ENCODE measurements around the gene ZDHHC24.

Gene ZDHHC24

GRCh38 chr11:66539870-66540213, 6.0 kb downstream of the ZDHHC24 start:
- H3K79me2 ChIP-seq (ENCODE audit: insufficient read depth, low read length) = no peaks in the 10 kb centered on the region
- peaks cover 16% of the 10 kb centered on the region for H3K4me1 ChIP-seq (ENCODE audit: insufficient read depth, low read length, severe bottlenecking)
- H3K27ac ChIP-seq (ENCODE audit: low read depth, low read length, poor library complexity, severe bottlenecking) = no peak overlapping the region
- H3K4me3 ChIP-seq (ENCODE audit: low read depth, low read length, poor library complexity, severe bottlenecking) = no peak overlapping the region
- no peak overlapping the region for H2AFZ ChIP-seq (ENCODE audit: low read length)
- TF ChIP-seq, protein P1, sequence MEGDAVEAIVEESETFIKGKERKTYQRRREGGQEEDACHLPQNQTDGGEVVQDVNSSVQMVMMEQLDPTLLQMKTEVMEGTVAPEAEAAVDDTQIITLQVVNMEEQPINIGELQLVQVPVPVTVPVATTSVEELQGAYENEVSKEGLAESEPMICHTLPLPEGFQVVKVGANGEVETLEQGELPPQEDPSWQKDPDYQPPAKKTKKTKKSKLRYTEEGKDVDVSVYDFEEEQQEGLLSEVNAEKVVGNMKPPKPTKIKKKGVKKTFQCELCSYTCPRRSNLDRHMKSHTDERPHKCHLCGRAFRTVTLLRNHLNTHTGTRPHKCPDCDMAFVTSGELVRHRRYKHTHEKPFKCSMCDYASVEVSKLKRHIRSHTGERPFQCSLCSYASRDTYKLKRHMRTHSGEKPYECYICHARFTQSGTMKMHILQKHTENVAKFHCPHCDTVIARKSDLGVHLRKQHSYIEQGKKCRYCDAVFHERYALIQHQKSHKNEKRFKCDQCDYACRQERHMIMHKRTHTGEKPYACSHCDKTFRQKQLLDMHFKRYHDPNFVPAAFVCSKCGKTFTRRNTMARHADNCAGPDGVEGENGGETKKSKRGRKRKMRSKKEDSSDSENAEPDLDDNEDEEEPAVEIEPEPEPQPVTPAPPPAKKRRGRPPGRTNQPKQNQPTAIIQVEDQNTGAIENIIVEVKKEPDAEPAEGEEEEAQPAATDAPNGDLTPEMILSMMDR (IDR thresholded peaks at IDR 0.05; ENCODE audit: low read length) = no peak
- TF ChIP-seq EZH2 (IDR thresholded peaks at IDR 0.05; ENCODE audit: borderline replicate concordance, low read length) = no peak
- no peaks in the 10 kb centered on the region for H3K27me3 ChIP-seq (ENCODE audit: insufficient read depth, low read length)
- H3K4me2 ChIP-seq (ENCODE audit: low read length) = no peak overlapping the region
- peaks cover 17% of the 10 kb centered on the region; the same call in 1 of the 2 replicates for H3K36me3 ChIP-seq (ENCODE audit: insufficient read depth, low read length)
- H3K9me3 ChIP-seq (ENCODE audit: low read length) = no peaks in the 10 kb centered on the region
- no peaks in the 10 kb centered on the region for H3F3A ChIP-seq (ENCODE audit: insufficient read depth, low read length)
- H3K9ac ChIP-seq (ENCODE audit: low read length) = no peak overlapping the region
- H3K9me2 ChIP-seq (ENCODE audit: low read depth, low read length) = no peaks in the 10 kb centered on the region
- H4K20me1 ChIP-seq (ENCODE audit: insufficient read depth, low read length) = no peaks in the 10 kb centered on the region

DNA sequence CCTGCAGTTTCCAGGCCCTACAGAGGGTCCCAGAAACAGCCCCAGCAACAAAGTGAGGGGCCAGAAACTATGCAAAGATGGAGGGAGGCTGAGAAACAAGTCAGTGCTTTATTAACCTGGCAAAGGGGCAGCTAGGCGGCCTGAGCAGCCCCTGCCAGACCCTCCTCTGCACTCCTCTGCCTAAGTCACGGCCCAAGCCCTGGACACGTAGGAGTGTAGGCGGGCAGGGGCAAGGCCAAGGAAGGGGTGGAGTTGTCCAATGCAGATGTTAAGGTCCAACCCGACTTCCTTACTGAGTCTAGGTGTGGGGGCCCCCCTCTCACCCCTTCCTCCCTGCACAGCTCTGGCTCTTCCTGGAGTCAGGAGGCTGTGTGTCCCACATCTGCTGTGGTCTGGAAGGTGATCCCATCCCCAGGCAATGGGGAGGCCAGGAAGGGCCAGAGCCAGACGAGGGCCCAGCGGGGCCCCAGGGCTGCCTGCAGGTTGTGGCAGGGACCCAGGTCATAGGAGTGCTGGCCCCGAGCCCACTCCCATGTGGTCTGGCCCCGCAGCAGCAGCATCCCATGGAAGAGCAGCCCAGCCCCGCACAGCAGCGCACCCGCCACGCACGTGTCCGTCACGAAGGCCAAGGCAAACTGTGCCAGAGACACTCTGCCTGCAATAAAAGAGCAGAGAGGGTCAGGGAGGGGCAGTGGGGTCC, 6.5 kb downstream of the ZDHHC24 start:
- H3K36me3 ChIP-seq (ENCODE audit: insufficient read depth, low read length) = peaks cover 17% of the 10 kb centered on the region; the same call in 1 of the 2 replicates
- peaks cover 11% of the 10 kb centered on the region for H3K4me1 ChIP-seq (ENCODE audit: insufficient read depth, low read length, severe bottlenecking)

DNA sequence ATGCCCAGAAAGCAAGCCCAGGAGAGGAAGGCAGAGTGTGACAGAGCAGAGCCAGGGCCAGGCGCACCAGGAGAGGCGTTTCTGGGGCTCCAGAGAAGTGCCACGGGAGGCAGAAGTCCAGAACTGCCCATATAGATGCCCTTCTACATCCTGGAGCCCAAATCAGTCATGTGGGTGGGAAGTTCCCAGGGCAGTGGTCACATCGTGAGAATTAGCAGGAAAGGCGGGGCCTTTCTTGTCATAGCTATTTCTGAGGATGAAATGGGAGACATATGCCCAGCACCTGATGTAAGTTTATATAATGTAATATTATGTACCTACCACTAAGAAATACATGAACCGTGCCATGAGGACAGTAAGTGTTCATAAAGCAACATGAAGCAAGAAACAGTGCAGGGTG, 13.1 kb downstream of the ZDHHC24 start:
- no peak overlapping the region for H3K4me3 ChIP-seq (ENCODE audit: low read depth, low read length, poor library complexity, severe bottlenecking)
- H4K20me1 ChIP-seq (ENCODE audit: insufficient read depth, low read length) = no peaks in the 10 kb centered on the region
- peaks cover 10% of the 10 kb centered on the region; the same call in 1 of the 2 replicates for H3K36me3 ChIP-seq (ENCODE audit: insufficient read depth, low read length)
- no peak overlapping the region for H2AFZ ChIP-seq (ENCODE audit: low read length)
- H3K27me3 ChIP-seq (ENCODE audit: insufficient read depth, low read length) = no peaks in the 10 kb centered on the region
- no peak overlapping the region for H3K27ac ChIP-seq (ENCODE audit: low read depth, low read length, poor library complexity, severe bottlenecking)
- H3K4me1 ChIP-seq (ENCODE audit: insufficient read depth, low read length, severe bottlenecking) = no peaks in the 10 kb centered on the region
- no peak for TF ChIP-seq EZH2 (IDR thresholded peaks at IDR 0.05; ENCODE audit: borderline replicate concordance, low read length)
- TF ChIP-seq, protein P1 (IDR thresholded peaks at IDR 0.05; ENCODE audit: low read length) = no peak
- no peaks in the 10 kb centered on the region for H3K9me2 ChIP-seq (ENCODE audit: low read depth, low read length)
- H3K79me2 ChIP-seq (ENCODE audit: insufficient read depth, low read length) = no peaks in the 10 kb centered on the region
- H3K4me2 ChIP-seq (ENCODE audit: low read length) = no peak overlapping the region
- no peaks in the 10 kb centered on the region for H3F3A ChIP-seq (ENCODE audit: insufficient read depth, low read length)
- no peaks in the 10 kb centered on the region for H3K9me3 ChIP-seq (ENCODE audit: low read length)
- no peak overlapping the region for H3K9ac ChIP-seq (ENCODE audit: low read length)

More for the DNA sequence above, 6.5 kb downstream of the ZDHHC24 start:
- H3K27ac ChIP-seq (ENCODE audit: low read depth, low read length, poor library complexity, severe bottlenecking) = no peak overlapping the region
- H4K20me1 ChIP-seq (ENCODE audit: insufficient read depth, low read length) = no peaks in the 10 kb centered on the region
- no peaks in the 10 kb centered on the region for H3K9me2 ChIP-seq (ENCODE audit: low read depth, low read length)
- H3K9me3 ChIP-seq (ENCODE audit: low read length) = no peaks in the 10 kb centered on the region
- H3K27me3 ChIP-seq (ENCODE audit: insufficient read depth, low read length) = no peaks in the 10 kb centered on the region
- H3K4me2 ChIP-seq (ENCODE audit: low read length) = no peak overlapping the region
- no peak for TF ChIP-seq EZH2 (IDR thresholded peaks at IDR 0.05; ENCODE audit: borderline replicate concordance, low read length)
- TF ChIP-seq, protein P1 (IDR thresholded peaks at IDR 0.05; ENCODE audit: low read length) = no peak
- no peak overlapping the region for H2AFZ ChIP-seq (ENCODE audit: low read length)
- no peak overlapping the region for H3K4me3 ChIP-seq (ENCODE audit: low read depth, low read length, poor library complexity, severe bottlenecking)
- no peaks in the 10 kb centered on the region for H3F3A ChIP-seq (ENCODE audit: insufficient read depth, low read length)
- H3K9ac ChIP-seq (ENCODE audit: low read length) = no peak overlapping the region
- no peaks in the 10 kb centered on the region for H3K79me2 ChIP-seq (ENCODE audit: insufficient read depth, low read length)
